NOMO-1 (cell line): Measurements from ENCODE around the gene NPEPL1.

Experiments
- DNase-seq, 2 experiments: peaks; one replicate each; lab custom pipeline; 2025; ENCODE audit not compliant: unreplicated experiment in 2 of 2; lab: John Stamatoyannopoulos, UW

Gene NPEPL1

GRCh38 chr20:58700121-58700821, 7.7 kb downstream of the NPEPL1 start:
- no peak for DNase-seq

- no peak for DNase-seq
Measured at GRCh38 chr20:58700823-58701222, 8.2 kb downstream of the NPEPL1 start.

- DNase-seq, result no peak
Measured at GRCh38 chr20:58701431-58702160, 9.0 kb downstream of the NPEPL1 start.

DNA sequence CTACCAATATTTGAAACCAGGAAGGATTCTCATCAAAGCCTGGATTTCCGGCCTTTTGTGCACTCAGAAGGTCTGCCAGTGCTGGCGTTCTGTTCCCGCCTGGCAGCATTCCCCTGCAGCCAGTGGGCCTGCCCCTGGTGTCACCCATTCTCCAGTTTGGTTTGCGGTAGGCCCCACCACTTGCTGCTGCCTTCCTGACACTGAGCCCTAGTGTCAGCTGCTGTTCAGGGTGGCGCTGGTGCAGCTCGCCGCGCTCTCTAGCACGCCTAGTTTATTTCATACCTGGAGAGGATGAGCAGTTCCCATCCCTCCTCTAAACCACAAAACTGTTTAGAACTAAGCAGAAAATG, 9.5 kb downstream of the NPEPL1 start:
- no peak for DNase-seq

- DNase-seq, result no peak
Measured at GRCh38 chr20:58702859-58703648, 10.5 kb downstream of the NPEPL1 start.

GRCh38 chr20:58703765-58704371, 11.3 kb downstream of the NPEPL1 start:
- DNase-seq, result no peak

DNA sequence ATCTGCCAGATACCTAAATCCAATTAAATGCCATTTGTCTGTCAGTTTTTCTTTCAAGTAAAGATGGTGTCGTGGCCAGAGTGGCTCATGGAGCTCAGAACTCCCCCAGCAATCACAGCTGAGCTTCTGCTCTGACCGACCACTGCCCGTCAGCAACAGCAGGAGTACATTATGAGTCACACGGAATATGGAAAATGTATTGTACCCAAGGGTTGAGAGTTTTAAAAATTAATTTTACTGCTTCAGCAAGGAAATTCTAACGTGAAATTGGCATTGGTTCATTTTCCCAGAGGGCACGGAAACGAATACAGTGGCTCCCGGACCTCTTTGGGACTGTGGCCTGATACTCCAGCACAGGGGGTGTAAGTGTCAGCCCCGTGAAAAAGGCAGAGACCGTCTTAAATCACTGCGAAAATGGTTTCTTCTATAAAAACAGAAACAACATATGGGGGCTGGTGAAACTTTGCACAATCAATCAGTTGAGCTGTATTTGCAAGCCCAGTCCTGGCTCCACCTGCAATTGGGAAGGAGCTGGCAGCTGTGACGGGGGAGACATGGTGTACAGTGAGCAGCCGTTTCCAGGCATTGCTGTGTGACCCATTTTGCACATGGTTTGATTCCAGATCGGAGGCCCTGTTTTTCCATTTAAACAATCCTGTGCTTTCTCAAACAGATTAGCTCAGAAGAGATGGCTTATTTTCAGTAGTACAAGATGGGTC, 12.8 kb downstream of the NPEPL1 start:
- DNase-seq, result no peak

GRCh38 chr20:58706150-58706892, 13.7 kb downstream of the NPEPL1 start:
- DNase-seq, result no peak

DNA sequence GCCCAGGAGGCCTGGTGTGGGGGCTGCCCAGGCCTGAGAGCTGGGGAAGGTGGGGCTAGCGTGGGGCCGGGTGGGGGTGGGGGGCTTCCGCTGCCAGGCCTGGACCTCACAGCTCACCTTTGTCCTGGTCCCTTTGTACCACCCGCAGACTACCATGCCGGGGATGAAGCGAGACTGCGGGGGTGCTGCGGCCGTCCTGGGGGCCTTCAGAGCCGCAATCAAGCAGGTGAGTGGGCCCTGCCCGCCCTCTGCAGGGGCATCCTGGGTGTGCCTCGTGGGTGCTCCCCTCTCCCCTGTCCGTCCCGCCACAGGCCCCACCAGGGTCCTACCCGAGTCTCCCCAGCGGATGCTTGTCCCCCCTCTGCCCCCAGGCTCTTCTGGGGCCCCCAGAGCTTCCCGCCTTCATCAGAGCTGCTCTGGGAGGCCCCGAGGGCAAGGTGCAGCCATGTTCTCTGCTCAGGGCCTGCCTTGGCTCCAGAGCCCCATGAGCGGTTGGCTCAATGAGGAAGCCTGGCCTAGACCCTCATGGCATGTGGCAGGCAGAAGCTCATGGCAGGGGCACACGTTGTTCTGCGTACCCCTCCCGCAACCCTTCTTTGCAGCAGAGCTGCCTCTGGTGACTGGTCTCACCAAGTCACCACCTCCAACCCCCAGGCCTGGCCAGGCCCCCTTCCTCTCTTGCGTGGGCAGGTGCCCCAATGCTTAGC, 14.5 kb downstream of the NPEPL1 start:
- no peak for DNase-seq

DNA sequence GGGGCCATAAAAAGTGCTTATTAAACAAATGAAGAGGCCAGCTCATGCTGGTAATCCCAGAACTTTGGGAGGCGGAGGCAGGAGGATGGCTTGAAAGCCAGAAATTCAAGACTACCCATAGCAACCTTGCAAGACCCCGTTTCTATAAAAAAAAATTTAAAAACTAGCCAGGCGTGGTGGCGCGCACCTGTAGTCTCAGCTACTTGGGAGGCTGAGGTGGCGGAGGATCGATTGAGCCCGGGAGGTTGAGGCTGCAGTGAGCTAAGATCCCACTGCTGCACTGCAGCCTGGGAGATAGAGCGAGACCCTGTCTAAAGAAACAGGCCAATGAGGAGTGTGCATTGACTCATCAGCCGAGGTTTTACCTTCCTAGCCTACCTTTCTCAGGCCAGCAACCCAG, 15.2 kb downstream of the NPEPL1 start:
- DNase-seq, result no peak

GRCh38 chr20:58708246-58708931, 15.8 kb downstream of the NPEPL1 start:
- DNase-seq, result no peak

DNA sequence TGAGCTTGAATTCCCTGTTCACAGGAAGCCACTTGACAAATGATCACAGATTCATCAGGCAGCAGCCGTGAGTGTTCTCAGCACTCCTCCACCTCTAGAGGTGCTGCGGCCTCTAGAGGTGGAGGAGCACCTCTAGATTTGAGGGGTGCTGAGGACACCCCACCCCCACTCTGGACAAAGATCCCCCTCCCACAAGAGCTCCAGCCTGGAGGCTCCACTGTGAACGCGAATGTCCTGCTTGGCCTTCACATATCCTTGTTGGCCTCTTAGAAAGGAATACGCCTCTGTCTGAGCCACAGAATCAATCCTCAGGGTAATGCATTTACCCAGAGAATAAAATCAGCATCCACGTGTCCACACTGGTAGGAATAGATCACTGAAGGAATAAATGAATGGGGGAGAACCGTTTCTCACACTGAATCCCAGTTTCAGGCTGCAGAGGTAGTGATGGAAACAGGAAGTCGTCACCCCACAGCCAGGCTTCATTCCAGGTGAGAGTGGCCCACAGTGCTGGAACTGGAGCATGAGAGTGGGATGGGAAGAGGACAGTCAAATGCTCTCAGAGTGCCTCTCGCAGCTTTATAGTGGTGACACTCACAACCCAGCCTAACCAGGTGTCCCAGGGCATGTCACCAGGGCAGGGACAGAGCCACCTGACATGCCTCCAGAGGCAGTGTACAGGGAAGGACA, 16.6 kb downstream of the NPEPL1 start:
- DNase-seq, result no peak

- DNase-seq, result no peak
Measured at GRCh38 chr20:58709703-58710039, 17.1 kb downstream of the NPEPL1 start.

GRCh38 chr20:58710481-58711265, 18.1 kb downstream of the NPEPL1 start:
- DNase-seq, result no peak

DNA sequence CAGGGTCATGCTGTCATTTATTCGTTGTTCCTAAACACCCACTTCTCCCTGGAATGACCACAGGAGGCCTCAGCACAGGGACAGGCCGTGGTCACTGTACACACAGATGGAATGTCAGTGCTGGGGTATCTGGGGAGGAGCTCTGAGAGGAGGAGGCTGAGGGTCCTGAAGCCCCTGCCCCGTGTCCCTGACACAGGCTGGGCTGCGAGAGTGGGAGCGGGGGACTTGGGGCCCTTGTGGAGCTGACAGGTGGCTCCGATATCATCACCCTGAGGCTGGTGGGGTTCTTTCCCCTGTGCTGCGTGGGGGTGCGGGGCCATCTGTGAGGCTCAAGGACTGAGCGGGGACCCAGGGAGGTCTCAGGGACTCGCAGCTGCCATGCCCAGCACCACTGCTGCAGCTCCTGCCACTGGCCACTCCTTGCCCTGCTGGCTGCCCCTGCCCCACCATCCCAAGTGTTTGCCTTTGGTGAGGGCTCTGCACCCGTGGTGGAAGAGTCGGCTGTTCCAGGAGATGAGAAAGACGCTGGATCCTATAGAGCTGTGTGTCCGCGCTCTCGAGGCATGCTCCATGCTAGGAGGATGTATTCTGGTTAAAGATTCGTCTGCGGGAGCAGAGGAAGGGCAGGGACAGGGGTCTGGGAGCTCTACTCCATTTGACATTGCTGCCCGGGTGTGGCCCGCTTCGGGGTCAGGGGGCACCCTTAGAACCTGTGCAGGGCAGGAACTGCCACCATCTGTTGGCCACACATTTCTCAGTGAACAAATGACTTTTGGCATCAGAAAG, 18.9 kb downstream of the NPEPL1 start:
- no peak for DNase-seq

DNA sequence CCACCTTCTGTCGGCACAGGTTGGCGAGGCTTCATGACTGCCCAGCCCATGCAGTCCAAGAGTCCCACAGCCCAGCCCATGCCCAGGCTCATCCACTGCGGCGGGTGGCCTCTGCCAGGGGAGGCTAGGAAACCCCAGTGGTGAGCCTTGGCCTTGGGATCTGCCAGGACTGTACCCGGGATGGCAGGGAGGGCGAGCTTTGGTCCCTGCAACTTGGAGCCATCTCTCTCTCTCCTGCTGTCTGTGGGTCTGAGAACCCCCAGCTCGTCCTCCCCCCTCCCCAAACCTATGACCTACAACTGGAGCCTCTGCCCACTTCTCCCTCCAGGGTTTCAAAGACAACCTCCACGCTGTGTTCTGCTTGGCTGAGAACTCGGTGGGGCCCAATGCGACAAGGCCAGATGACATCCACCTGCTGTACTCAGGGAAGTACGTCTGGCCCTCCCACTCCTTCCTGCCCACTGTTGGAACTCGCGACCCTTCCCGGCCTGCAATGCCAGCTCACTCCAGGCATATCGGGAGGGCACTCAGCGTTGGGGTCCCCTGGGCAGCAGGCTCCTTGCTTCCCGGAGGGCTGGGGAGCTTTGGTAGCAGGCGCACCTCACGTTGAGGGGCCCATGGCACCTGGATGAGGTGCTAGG, 19.7 kb downstream of the NPEPL1 start:
- DNase-seq, result no peak
